GM19468 (cell line): ENCODE measurements around the gene SBF1.
"Not testable (repeated sequence)": the region's sequence is repeated elsewhere in the genome, so short reads cannot be mapped to it uniquely, and the experiment has no call there.

Source experiments
- ATAC-seq: cut with Tn5 transposase; IDR thresholded peaks from one replicate; pipeline ENCODE4 v1.9.1; 2021; ENCODE audit warnings: mild to moderate bottlenecking, moderate library complexity, moderate number of reproducible peaks; ENCODE audit not compliant: unreplicated experiment; ENCODE audit errors: extremely low read depth

The SBF1 gene

DNA sequence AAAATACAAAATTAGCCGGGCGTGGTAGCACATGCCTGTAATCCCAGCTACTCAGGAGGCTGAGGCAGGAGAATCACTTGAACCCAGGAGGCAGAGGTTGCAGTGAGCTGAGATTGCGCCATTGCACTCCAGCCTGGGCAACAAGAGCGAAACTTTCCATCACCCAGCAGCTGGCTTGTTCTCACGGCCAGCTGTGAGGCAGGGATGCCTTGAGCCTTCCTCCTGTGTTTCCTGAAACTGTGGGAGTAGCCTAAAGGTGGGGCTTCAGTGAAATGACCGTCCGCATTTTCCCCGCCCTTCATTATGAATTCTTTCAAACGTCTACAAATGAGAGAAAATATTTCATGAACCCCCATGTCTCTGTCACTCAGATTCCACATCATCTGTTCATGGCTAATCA is 65.9 kb downstream of the SBF1 start:
- not testable (repeated sequence) for ATAC-seq

DNA sequence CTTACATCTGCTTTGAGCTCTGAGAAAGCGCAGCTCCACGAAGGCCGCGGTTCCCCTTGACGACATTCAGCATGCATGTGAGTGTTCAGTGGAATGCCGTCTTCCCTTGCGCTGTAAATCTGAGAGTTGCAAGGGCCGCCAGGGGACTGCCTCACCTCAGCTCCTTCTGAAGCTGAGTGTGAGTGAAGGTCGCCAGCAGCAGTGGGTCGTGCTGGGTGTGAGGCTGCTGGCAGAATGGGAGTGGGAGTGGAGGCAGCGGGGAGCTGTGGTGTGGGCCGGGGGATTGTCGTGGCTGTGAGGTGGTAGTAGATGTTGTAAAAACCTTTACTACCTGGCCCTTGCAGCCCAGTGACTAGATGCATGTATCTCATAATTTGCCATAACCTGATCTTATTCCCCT is 66.5 kb downstream of the SBF1 start:
- ATAC-seq, result no peak

DNA sequence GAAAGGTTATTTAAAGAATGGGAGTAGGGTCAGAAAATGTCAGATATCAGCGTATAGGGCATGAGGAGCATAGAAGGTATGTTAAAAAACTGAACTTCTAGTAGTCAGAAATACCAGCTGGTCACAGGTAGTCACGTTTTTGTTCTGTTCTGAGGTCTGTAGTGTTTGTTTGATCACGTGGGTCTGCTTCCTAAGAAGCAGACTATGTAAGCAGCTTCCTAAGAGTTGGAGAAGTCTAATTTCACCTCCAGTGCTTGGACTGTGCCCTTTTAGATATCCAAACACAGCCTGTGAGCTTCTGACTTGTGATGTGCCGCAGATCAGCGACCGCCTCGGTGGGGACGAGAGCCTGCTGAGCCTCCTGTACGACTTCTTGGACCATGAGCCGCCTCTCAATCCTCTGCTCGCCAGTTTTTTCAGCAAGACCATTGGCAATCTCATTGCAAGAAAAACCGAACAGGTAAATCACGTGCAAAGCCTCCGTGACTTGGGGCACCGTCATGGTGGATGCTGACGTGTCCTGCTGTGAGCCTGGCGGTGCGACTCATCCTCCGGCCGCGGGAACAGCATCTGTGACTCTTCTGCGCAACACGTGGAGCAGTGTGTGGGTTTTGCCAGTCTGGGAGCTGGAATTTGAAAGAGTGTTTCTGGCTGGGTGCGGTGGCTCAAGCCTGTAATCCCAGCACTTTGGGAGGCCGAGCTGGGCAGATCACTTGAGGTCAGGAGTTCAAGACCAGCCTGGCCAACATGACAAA is 68.2 kb downstream of the SBF1 start:
- no peak for ATAC-seq

DNA sequence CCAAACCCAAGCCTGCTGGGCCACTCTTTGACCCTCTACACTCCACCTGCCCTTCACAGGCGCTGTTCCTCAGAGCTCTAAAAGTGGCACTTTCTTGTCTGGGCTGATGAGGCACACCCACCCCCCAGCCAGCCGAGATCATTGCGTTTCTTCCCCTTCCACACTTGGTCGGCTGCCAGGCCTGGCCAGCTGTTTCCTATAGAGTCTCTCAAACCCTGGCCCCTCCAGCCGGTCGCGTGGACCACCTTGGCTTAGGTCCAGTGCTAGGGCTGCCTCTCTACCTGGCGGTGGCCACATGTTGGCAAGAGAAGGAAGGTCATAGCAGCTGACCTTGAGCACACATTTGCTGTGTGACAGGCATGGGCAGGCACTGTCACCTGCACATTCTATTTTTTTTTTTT is 71.1 kb downstream of the SBF1 start:
- ATAC-seq, result no peak

DNA sequence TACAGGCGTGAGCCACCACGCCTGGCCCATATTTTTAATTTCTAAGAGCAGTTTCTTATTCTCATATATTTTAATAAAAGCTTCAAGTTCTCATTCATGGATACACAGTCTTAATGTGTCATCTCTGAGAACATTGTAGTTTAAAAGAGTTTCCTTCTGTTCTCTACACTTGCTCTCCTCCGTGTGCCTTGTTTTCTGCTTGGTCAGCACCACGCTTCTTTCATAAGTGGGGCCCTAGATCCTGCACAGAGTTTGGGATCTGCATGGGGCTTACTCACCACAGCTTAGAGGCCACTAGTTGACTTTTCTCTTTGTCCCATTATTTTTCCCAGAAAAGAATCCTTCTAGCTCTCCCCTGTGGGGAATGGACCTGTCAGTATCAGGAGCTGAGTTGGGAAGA is 72.9 kb downstream of the SBF1 start:
- no peak for ATAC-seq

DNA sequence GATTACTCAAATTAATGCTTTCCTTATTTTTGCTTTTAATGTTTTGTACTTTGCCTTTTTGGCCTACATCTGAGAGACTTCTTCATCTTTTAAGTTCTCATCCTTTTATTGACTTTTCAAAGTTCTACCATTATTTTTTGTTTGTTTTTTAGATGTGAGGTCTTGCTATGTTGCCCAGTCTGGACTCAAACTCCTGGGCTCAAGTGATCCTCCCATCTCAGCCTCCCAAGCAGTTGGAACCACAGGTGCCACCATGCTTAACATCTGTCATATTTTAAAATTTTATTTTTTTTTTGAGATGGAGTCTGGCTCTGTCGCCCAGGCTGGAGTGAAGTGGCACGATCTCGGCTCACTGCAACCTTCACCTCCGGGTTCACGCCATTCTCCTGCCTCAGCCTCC is 73.9 kb downstream of the SBF1 start:
- no peak for ATAC-seq

DNA sequence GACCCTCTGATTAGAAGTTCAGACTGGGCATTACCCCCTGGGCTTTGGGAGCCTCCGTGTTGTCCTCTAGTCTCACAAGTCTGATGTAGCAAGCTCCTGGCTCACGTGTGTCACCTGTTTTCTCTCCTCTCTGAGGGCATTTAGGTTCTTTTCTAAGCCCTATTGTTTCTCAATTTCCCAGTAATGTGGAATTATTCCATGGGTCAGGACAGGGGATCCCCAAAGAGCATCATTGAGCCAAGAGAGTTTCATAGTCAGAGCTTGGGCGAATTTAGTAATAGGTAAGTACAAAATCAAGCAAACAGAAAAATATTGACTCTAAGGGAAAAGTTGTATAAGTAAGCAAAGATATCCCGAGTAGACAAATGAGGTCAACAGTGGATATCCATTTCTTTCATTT is 74.4 kb downstream of the SBF1 start:
- no peak for ATAC-seq

DNA sequence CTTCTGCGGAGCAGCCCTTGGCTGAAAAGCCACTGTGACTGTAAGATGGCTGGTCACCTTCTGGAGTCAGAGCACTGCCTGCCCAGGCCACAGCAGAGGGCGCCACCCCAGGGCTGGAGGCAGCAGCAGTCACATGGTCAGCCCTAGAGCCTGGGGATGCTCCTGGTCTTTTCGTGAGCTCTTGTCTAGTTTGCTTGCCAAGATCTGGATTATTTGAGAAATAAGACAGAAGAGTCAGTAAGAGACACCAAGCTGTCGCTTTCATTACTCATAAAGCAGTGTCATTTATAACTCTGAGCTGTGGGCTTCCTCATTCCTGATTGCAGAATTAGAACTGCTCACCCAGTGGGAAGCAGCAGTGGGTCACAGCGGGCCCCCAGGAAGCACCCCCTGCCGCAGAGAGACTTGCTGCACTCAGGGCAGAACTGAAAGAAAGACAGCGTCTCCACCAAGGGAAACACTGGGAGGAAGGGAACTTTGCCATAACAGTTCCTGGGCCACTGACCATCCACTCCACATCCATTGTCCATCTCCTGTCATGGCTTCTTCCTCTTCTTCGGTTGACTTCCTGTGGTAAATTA is 75.0 kb downstream of the SBF1 start:
- no peak for ATAC-seq

DNA sequence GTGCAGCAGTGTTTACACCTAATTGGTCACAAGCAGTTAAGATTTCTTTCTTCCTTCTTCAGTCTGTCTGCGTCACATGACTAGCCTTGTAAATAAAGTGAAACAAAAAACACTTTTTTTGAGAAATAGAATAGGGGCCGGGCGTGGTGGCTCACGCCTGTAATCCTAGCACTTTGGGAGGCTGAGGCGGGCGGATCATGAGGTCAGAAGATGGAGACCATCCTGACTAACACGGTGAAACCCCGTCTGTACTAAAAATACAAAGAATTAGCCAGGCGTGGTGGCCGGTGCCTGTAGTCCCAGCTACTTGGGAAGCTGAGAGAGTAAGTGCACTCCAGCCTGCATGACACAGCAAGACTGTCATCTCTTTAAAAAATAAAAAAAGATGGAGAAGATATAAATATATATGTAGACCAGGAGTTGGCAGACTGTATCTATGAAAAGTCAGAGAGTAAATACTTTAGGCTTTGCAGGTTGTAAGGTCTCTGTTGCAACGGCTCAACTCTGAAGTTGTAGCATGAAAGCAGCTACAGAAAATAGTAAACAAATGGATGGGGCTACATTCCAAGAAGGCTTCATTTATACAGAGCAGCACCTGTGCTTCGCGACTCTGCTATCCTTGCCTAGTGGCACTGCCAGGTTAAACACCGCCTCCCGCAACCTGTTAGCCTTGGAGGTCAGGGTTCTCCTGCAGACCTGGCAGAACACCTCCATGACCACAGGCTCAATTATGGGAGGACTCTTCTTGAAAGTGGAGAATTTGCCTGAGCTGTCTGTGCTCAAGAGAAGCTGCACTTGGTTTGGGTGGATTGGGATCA is 75.8 kb downstream of the SBF1 start:
- ATAC-seq, result no peak

DNA sequence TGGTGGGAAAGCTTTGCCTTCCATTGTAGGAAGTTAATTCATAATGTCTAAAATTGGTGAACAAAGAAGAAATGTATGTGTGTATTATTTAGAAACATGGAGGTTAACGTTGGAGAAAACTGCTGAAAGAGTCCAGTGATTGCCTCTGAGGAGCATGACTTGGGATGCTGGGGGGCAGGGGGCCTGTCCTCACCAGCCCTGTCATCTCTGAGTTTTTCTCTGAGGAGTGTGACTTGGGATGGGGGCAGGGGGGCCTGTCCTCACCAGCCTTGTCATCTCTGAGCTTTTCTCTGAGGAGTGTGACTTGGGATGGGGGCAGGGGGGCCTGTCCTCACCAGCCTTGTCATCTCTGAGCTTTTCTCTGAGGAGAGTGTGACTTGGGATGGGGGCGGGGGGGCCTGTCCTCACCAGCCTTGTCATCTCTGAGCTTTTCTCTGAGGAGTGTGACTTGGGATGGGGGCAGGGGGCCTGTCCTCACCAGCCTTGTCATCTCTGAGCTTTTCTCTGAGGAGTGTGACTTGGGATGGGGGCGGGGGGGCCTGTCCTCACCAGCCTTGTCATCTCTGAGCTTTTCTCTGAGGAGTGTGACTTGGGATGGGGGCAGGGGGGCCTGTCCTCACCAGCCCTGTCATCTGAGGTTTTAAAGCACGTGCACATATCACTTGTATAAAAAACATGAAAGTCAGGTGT is 77.3 kb downstream of the SBF1 start:
- ATAC-seq, result not testable (repeated sequence)

DNA sequence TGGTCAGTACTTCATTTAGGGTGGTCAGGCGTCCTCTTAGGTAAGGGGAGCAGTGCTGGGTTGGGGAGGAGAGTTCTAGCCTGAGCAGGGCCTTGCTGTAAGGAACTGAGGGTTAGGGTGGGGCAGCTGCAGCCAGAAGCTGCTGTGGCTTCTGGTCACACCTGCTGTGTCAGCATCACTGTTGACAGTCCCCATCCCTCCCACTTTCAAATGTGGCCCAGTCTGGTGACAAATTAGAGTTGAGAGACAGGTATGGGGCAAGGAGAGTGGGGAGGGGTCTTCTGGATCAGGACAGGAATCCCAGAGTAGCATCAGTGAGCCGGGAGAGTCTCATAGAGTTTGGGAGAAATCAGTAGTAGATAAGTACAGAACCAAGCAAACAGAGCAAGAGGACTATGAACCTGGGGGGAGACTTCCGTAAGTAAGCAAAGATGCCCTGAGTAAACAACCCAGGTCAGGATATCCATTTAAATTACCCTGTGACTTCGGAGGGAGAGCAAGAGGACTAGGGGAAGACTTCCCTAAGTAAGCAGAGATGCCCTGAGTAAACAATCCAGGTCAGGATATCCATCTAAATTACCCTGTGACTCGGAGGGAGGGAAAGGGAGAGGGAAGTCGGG is 78.0 kb downstream of the SBF1 start:
- ATAC-seq, result no peak
